Measurements from ENCODE around the gene SLC17A5.
"Not testable (repeated sequence)": the region's sequence is repeated elsewhere in the genome, so short reads cannot be mapped to it uniquely, and the experiment has no call there.

Gene SLC17A5

DNA sequence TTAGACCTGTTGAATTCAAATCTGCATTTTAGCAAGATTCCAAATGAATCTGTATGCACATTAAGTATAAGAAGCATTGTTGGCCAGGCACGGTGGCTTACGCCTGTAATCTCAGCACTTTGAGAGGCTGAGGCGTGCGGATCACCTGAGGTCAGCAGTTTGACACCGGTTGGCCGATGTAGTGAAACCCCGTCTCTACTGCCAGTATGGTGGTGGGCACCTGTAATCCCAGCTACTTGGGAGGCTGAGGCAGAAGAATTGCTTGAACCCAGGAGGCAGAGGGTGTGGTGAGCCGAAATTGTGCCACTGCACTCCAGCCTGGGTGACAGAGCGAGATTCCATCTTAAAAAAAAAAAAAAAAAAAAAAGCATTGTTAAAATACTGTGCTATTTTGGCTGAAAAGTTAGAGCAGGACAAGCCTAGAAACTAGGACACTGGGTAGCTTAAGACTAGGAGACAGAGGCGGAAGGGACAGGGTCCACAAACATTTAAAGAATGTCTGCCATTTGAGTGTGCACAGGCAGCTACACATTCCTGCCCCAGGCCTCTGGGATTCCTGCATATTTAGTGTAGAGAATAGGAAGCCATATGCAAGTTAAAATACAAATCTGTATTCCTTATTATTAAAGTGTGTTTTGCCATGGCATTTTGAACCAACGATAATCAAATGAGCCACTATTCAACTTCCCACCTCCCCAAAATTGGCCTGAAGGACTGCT lies 87.9 kb downstream of the SLC17A5 start:
- DNase-seq (ENCODE audit: low read depth in 3 of 3) = no peak

DNA sequence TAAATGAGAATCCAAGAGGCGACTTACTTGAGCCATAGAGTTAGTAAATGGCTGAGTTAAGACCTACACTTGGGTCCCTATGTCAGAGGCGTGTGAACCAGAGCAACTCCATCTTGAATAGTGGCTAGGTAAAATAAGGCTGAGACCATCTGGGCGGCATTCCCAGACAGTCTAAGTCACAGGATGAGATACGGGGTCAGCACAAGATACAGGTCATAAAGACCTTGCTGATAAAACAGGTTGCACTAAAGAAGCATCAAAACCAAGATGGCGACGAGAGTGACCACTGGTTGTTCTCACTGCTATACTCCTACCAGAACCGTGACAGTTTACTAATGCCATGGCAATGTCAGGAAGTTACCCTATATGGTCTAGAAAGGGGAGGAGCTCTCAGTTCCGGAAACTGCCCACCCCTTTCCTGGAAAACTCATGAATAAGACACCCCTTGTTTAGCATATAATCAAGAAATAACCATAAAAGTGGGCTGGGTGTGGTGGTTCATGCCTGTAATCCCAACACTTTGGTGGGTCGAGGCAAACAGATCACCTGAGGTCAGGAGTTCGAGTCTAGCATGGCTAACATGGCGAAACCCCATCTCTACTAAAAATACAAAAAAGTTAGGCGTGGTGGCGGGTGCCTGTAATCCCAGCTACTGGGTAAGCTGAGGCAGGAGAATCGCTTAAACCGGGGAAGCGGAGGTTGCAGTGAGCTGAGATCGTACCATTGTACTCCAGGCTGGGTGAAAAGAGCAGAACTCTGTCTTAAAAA lies 89.0 kb downstream of the SLC17A5 start:
- DNase-seq (ENCODE audit: low read depth in 3 of 3) = no peak

DNA sequence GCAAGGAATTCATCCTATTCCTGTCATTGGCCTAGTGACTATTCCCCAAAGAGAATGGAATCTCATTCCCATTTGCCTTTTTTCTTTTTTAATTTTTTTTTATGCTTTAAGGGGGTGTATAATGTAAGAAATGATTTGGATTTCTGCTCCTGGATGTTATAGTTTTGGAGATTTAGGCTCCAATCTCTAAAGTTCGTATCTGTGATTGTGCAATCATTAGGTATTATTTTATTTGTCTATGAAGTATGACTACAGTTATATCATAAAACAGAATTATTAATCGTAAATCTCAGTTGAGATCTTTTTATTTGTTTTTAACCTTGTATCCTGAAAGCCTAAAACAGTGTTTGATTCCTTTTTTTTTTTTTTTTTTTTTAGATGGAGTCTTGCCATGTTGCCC lies 91.2 kb downstream of the SLC17A5 start:
- DNase-seq (ENCODE audit: low read depth in 3 of 3) = no peak

DNA sequence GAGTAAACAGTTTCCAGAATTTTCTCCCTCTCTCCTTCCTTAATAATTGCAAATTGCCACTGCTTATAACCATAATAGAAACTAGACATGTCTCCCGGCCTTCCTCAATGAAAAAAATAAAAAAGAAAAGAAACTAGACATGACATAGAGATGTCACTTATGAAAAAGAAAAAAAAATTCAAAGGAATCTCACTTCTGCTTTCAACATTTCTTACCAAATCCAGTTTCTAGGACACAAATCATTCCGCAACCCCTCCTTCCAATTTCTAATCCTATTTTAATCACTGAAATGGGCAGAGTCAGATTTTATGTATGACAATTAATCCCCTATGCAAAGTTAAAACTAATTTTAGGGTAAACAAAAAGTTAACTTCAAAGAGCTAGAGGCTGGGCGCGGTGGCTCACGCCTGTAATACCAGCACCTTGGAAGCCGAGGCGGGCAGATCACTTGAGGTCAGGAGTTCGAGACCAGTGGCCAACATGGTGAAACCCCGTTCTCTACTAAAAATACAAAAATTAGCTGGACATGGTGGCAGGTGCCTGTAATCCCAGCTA lies 92.9 kb downstream of the SLC17A5 start:
- DNase-seq (ENCODE audit: low read depth in 3 of 3) = no peak

DNA sequence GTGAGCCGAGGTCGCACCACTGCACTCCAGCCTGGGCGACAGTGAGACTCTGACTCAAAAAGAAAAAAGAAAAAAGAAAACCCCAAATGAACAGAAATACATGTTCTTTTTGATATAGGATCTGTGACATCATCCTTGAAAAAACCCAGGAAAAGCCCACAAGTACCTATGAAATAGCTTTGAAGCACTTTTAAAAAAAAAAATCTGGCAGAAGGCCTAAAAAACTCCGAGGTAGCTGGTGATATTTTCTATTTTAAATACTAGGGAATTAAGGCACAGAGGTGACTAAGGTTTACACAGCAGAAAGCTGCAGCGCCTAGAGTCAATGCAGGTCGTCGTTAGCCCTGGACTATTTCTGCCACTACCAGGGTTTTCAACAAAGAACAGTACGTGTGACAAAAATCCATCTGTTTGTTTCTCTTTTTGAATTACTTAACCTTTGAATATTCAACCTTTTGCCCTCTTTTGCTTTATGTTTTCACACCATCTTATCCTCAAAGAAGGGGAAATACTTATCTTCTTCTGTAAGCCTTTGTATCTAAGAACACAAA lies 93.5 kb downstream of the SLC17A5 start:
- no peak for DNase-seq (ENCODE audit: low read depth in 3 of 3)

DNA sequence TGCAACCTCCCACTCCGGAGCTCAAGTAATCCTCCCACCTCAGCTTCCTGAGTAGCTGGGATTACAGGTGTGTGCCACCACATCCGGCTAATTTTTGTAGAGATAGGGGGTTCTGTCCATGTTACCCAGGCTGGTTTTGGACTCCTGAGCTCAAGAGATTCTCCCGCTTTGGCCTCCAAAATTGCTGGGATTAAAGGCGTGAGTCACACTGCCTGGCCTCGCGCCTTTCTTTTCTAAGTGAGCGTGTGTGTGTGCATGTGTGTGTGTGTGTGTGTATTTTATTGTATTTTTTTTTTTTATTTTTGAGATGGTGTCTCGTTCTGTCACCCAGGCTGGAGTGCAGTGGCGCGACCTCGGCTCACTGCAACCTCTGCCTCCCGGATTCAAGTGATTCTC lies 94.4 kb downstream of the SLC17A5 start:
- DNase-seq (ENCODE audit: low read depth in 3 of 3) = not testable (repeated sequence)

DNA sequence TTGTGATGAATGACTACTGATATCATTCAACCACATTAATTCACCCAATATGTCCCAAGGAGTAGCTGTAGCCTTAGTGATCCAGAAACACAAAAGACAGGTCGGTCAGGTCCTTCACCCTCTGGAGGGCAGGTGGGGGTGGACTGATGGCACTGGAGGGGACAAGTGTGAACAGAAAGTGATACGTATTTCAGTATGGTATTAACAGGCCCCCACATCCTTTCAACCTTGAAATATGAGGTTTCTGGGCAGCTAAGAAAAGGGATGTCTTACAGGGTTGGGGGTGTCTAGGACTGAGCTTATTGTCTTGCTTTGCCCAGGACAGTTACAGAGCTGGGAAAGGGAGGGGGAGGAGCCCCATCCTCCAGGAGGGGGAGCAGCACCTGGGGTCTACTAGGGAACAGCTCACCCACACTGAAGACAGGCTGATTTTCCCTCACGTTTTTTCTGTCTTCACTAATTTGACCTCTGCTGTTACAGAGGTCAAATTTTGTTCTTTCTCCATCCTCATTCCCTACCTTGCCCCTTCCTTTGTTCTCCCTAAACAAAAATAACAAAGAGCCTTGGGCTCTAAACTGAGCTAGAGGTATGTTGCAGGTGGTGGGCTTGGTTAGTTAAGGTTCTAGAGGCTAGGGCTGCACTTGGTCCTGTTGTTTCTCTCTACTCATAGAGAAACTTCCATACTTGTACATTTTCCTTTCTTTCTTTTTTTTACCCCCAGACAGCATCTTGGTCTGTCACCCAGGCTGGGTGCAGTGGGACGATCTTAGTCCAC lies 95.0 kb downstream of the SLC17A5 start:
- DNase-seq (ENCODE audit: low read depth in 3 of 3) = no peak

DNA sequence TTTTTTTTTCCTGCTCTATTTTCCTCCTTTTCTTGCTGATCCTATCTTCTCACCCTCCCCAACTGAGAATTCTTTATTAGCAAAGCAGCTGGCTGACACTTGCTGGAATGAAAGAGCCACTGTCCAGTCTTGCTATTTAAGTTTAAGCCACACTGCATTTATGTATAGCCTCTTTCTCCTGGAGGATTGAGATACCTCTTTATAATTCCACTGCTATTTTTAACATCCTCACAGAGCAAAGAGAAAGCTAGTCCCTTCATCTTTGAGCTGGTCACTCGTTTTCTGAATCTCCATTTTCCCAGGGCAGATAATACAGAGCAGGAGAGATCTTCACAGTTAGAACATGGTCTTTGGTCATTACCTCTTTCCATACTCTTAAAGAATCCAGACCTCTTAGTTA lies 97.0 kb downstream of the SLC17A5 start:
- no peak for DNase-seq (ENCODE audit: low read depth in 3 of 3)

DNA sequence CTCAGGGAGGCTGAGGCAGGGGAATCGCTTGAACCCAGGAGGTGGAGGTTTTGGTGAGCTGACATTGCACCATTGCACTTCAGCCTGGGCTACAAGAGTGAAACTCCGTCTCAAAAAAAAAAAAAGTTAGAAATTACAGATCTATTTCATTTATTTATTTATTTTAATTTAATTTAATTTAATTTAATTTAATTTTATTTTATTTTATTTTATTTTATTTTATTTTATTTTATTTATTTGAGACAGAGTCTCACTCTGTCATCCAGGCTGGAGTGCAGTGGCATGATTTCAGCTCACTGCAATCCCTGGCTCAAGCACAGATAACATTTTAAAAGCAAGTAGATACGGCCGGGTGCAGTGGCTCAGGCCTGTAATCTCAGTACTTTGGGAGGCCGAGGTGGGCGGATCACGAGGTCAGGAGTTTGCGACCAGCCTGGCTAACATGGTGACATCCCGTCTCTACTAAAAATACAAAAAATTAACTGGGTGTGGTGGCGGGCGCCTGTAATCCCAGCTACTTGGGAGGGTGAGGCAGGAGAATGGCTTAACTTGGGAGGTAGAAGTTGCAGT lies 98.3 kb downstream of the SLC17A5 start:
- not testable (repeated sequence) for DNase-seq (ENCODE audit: low read depth in 3 of 3)

DNA sequence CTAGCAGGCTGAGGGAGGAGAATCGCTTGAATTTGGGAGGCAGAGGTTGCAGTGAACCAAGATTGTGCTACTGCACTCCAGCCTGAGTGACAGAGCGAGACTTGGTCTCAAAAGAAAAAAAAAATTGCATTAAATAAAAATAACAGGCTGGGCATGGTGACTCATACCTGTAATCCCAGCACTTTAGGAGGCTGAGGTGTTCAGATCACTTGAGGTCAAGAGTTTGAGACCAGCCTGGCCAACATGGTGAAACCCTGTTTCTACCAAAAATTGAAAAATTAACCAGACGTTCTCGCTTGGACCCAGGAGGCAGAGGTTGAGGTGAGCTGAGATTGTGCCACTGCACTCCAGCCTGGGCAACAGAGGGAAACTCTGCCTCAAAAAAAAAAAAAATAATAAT lies 102.7 kb downstream of the SLC17A5 start:
- DNase-seq (ENCODE audit: low read depth in 3 of 3) = not testable (repeated sequence)

DNA sequence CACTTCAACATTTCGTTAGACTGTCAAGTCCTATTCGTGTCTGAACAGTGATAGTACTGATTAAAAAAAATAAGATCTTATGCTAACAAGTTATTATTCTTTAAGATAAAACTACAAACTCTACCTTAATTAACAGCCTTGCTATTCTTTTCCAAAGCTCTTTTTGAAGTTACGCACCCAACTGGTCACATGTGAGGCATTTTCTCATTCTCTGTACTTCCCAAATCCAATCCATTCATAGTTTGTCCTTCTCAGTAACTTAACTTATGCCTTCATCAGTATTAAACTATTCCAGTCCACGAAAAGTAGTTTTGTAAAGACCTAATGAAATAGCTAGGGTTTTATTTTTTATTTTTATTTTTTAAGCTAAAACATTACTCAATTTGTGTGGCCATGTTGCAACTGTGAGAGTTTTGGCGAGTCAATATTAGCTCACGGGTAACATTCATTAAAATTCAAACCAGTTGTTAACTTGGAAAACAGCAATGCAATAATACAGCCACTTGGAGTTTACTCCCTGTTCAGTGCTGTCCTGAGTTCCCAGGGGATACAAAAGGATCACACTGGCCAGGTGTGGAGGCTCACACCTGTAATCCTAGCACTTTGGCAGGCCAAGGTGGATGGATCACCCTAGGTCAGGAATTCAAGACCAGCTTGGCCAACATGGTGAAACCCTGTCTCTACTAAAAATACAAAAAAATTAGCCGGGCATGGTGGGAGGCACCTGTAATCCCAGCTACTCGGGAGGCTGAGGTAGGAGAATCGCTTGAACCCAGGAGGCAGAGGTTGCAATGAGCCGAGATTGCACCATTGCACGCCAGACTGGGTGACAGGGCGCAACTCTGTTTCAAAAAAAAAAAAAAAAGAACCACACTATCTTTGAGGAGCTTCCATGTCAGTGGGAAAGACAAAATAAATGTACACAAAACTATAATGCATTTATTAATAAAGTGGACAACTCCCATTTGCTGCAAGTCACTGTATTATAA lies 105.0 kb downstream of the SLC17A5 start:
- no peak for DNase-seq (ENCODE audit: low read depth in 3 of 3)

DNA sequence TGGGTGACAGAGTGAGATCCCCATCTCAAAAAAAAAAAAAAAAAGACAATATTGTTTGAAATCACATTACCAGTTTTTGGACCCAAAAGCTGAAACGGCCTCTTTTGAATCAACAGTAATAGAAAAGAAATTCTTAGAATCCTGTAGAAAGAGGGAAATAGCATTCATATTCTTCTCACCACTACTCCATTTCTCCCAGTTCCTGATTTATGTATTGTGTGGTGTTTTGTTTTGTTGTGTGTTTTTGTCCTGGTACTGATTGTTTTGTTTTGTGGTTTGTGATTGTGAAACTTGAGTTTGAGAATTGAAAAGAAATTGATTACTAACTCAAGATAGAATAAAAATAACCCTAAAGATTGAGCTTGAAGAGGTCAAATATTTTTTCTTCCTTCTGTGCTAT lies 106.8 kb downstream of the SLC17A5 start:
- DNase-seq (ENCODE audit: low read depth in 3 of 3) = no peak
